CD4-positive, alpha-beta T cell treated with Interleukin-4 for 4 hours (primary cell): ENCODE results near the gene IGF1R.

Source experiments
- DNase-seq: peaks from one replicate; pipeline ENCODE4 v3.0.0-alpha.2; 2020

Gene IGF1R

DNA sequence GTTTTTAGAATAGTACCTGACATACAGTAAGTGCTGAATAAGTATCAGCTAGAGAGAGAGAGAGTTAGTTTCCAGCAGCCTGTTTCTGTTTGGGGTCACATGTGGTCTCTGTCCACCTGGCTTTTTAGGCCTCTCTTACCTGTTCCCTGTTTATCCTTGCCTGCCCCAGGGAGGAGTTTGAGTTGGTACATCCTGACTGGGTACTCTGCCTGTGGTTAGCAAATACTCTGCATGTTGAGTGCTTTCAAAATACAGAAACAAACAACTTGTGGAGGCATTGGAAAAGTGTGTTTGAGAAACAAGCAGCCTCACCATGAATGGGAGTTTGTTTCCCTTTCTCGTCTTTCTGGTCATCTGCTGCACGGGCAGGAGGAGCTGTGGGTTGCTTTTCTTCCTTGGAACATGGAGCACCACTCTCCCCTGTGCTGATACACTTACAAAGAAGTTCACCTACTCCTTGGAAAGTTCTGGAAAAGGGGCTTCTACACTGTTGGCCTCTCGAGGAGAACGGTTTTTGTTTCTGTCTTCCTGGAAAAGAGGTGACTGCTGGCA is 193.2 kb downstream of the IGF1R start:
- DNase-seq: no peak

GRCh38 chr15:98842192-98842972 is 194.0 kb downstream of the IGF1R start:
- no peak for DNase-seq

DNA sequence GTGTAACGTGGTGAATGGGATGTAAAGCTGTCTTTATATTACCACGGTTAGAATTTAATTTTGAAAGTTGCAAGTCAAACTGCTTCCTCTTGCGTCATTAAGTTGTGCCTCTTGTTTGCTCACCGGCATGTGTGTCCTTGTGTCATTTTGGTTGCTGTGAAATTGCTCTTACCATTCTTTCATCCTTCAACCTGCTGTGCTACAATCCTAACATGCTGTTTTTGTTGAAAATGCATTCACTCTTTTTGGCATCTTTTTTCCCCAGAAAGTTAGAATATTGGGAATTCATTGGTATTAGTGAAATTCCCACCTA is 194.6 kb downstream of the IGF1R start:
- DNase-seq: no peak

DNA sequence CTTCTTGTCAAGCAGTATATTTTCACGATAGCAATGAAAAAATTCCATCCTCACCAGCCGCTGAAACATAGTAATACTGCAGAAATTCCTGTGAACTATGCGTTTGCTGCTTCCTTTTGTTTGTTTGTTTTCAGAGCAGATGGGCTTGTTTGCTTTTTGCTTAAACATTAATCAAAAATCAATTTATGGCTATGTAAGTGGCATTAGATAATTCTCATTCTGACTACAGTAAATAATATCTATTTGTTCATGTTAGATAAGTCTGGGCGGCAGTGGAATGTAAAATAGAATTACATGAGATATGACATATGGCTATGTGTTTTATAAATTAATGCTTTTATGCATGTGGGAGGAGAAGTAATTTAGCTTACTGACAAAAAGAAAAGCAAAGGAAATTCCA is 195.5 kb downstream of the IGF1R start:
- DNase-seq: no peak

DNA sequence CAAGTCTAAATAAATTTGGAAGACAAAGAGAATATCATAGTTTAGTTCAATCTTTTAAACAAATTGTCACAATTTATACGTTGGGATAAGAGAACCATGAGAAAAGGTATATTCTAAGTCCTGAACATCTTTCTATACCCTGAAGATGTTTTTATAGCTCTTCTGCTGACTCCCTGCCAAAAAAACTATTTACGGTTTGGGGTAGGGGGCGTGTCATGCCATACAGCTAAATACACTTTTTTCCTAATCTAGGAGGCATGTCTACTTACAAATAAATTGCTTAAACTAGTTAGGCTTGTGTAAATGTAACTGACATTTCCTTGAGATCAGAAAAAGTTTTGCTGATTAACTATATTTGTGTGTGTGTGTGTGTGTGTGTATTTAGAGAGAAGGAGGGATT is 195.9 kb downstream of the IGF1R start:
- no peak for DNase-seq

DNA sequence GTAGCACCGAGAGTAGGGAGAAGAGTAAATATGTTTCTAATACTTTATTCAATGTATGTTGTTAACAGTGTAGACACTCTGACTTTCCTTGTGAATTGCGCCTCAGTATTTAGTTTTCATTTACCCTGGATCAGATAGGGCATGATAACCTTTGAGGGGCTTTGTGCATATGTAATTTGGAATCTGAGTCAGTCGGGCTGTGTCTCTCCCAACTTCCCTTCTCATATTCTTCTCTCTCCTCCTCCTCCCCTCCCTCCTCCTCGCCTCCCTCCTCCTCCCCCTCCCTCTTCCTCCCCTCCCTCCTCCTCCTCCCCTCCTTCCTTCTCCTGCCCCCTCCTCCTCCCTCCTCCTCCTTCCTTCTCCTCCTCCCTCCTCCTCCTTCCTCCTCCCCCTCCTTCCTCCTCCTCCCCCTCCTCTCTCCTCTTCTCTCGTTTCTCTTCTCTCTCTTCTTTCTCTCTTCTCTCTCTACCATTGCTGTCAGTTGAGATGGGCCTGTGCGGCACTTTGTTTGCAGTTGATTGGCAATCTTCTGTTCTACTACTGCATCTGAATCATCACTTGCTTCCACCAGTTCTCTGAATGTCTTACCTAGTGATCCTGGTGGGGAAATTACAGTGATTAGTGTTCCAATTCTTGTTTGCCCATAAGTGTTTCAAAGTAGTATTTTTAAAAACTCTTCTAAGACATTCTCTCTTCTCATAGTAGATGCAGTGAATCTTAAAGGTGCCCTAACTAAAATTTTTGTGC is 197.0 kb downstream of the IGF1R start:
- no peak for DNase-seq

GRCh38 chr15:98850961-98851572 is 202.7 kb downstream of the IGF1R start:
- peak; percentile 69 for DNase-seq

GRCh38 chr15:98853161-98853560 is 204.8 kb downstream of the IGF1R start:
- peak; percentile 83 for DNase-seq

DNA sequence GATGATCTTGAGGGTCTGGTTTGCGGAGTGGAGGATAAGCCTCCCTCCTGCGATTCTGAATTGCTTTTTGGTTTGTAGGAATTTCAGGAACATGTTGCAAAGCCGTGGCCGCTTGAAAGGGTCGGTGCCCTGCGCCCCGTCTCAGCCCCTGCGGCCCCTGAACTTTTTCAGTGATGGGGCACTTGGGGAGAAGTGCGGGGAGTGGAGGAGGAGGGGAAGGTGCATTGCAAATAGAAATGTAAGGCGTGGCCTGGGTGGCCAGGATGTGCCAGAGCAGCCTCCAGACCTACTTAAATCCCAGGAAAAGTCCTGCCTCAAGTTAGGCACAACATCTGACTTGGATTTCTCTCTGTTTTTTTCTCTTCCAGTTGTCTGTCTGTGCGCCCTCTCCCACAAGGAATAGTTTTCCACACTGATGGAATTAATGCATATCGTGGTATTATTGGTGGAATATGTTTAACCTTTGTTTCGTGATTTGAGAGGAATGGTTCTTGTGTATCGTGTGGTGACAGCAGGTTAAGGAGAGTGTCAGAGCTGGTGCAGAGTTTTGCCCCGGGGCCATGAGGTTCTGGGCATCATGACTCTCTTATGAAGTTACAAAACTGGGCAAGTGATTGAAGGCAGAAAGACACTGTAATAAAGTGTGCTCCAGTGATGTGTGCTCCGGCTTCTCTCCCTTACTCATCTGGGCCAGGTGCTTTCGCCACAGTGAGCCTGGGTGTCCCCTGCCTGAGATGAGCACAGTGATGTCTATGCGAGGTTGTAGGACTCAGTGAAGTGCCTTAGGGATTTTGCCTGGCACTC is 205.5 kb downstream of the IGF1R start:
- DNase-seq: no peak

- no peak for DNase-seq
These were observed 206.2 kb downstream of the IGF1R start for GRCh38 chr15:98854496-98854895.

DNA sequence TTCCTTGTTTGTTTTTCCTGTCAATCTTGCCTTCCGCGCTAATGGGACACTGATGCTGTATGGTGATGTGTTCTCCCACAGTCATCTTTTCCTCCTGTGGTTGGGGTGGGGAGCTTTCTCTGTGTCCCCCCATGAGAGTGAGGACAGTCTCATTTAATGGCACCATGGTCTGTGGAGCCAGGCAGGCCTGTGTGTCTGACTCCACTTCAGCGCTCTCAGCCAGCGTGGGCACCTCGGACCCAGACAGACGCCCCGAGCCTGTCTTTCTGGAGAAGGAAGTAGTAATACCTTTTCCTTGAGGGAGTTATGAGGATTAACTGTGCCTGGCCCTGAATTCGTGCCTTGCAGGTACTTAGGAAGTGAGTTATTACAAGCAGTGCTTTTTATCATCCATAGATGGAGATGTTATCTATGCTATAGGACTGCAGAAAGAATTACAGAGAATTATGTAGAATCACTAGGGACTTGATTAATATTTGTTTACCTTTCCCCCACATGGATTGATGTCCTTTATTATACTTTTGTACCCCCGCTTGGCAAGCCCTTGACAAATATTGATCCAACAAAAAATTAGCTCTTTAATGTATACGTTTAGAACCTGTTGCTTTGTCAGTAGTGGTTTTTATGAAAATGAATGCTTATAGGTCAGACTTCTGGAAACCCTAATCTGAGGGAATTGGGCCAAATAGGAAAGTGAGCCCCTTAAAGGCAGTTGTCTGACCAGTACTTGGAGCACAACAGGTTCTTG is 206.9 kb downstream of the IGF1R start:
- no peak for DNase-seq

DNA sequence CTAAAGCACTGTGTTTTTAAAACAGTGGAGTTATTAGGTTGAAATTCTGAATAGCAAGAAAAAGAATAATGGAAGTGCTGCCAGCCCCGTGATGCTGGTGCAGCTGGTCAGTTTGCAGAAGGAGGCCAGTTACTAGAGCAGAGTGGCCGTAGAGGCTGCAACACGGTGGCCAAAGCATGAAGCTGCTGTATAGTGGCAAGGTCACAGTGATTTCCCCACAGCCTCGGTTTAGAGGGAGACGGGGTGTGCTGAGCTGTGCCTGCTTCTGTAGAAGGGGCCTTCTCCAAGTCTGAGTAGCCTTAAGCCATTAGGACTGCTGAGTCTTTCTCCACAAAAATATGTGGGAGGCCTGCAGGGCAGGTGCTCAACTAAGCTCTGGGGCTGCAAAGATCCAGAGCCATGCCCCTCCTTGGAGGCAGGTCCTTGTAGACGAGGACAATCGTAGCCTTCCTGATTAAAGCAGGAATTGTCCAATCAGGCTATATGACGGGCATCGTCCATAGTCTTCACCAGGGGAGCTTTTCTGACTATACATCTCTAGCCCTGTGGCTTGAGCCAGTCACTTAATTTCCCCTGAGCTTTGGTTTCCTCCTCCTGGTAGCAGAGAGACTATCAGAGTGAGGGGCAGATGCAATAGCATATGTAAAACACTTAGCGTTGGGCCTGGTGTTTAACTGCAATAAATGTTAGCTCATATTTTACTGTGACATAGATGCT is 207.6 kb downstream of the IGF1R start:
- DNase-seq: no peak

- no peak for DNase-seq
These were observed 208.2 kb downstream of the IGF1R start for GRCh38 chr15:98856532-98856907.

DNA sequence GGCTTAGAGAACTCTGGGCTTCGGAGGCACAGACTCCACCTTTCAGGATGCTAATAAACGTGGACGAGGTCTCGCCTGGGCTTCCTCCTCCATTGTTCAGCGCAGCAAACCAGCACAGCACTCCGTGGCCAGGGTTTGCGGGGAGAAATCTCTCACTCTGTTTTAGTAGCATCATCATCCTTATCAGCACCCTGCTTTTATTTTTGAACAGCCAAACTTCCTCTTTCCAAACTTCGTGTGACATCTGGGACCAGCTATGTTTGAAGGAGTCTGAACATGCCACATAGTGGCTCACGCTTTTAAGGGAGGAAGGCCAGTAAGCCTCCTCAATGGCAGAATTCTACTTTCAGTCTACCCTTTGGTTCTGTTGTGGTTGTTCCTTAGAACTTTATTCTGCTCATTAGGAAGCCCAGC is 210.3 kb downstream of the IGF1R start:
- DNase-seq: no peak

GRCh38 chr15:98859149-98859548 is 210.8 kb downstream of the IGF1R start:
- DNase-seq: no peak

- DNase-seq: peak; percentile 27
These were observed 212.1 kb downstream of the IGF1R start for GRCh38 chr15:98860281-98861041.

- DNase-seq: no peak
These were observed 212.8 kb downstream of the IGF1R start for GRCh38 chr15:98861188-98861587.

GRCh38 chr15:98863983-98864382 is 215.6 kb downstream of the IGF1R start:
- no peak for DNase-seq

- DNase-seq: peak; percentile 84
These were observed 217.3 kb downstream of the IGF1R start for GRCh38 chr15:98865397-98866339.

- no peak for DNase-seq
These were observed 218.2 kb downstream of the IGF1R start for GRCh38 chr15:98866511-98866910.
